OCI-LY3 (cell line): ENCODE data around the gene NBPF11.
"Not testable (repeated sequence)": the region's sequence is repeated elsewhere in the genome, so short reads cannot be mapped to it uniquely, and the experiment has no call there.

Experiments used
- CTCF ChIP-seq: fragments of 200-600, 300-600 bp; sonication (generic); IDR thresholded peaks from 2 replicates; pipeline ENCODE4 v1.5.1; 2014; ENCODE audit warnings: antibody characterized with exemption, low read length, low read depth
- EZH2phosphoT487 ChIP-seq: fragments of 200-600 bp; shearing (Covaris generic); IDR thresholded peaks from 2 replicates; pipeline ENCODE4 v1.6.1; 2018; ENCODE audit warnings: antibody characterized with exemption, mixed run types, low read depth

GRCh38 chr1:148196949-148197348, 44.9 kb upstream of the NBPF11 start:
- TF ChIP-seq CTCF, EZH2phosphoT487: not testable (repeated sequence)
